Measurements from ENCODE around the gene UBE2E2.

GRCh38 chr3:23583980-23584740 lies 381.0 kb downstream of the UBE2E2 start:
- TF ChIP-seq, protein P1, sequence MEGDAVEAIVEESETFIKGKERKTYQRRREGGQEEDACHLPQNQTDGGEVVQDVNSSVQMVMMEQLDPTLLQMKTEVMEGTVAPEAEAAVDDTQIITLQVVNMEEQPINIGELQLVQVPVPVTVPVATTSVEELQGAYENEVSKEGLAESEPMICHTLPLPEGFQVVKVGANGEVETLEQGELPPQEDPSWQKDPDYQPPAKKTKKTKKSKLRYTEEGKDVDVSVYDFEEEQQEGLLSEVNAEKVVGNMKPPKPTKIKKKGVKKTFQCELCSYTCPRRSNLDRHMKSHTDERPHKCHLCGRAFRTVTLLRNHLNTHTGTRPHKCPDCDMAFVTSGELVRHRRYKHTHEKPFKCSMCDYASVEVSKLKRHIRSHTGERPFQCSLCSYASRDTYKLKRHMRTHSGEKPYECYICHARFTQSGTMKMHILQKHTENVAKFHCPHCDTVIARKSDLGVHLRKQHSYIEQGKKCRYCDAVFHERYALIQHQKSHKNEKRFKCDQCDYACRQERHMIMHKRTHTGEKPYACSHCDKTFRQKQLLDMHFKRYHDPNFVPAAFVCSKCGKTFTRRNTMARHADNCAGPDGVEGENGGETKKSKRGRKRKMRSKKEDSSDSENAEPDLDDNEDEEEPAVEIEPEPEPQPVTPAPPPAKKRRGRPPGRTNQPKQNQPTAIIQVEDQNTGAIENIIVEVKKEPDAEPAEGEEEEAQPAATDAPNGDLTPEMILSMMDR (IDR thresholded peaks at IDR 0.05; ENCODE audit: low read depth, low read length), result no peak
- TF ChIP-seq POLR2A (IDR thresholded peaks at IDR 0.05; ENCODE audit: extremely low read depth, insufficient read length), result no peak
